ENCODE data around the gene GNG14.
"Not testable (repeated sequence)": the region's sequence is repeated elsewhere in the genome, so short reads cannot be mapped to it uniquely, and the experiment has no call there.

The GNG14 gene

DNA sequence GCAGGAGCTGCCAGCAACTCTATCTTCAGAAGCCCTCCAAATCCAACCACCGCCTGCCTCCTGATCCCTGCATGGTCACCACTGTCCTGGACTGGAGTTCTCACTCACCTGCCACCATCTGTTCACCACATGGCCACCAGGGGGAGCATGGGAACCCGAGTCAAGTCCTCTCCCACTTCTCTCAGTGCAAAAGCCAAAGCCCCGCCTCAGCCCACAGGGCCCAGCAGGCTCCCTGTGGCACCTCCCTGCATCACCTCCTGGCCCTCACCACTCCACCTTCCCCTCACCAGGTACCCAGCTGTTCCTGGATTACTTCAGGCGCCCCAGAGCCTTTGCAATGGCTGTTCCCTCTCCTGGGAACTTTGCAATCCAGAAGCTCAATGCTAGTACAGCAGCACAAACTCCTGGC lies 11.4 kb upstream of the GNG14 start:
- no peaks in the 10 kb centered on the region for H3K4me1 ChIP-seq
- no peaks in the 10 kb centered on the region for H3K9me3 ChIP-seq
- no peak overlapping the region for H3K4me3 ChIP-seq (ENCODE audit: low read depth, low read length)
- TF ChIP-seq, protein P1, sequence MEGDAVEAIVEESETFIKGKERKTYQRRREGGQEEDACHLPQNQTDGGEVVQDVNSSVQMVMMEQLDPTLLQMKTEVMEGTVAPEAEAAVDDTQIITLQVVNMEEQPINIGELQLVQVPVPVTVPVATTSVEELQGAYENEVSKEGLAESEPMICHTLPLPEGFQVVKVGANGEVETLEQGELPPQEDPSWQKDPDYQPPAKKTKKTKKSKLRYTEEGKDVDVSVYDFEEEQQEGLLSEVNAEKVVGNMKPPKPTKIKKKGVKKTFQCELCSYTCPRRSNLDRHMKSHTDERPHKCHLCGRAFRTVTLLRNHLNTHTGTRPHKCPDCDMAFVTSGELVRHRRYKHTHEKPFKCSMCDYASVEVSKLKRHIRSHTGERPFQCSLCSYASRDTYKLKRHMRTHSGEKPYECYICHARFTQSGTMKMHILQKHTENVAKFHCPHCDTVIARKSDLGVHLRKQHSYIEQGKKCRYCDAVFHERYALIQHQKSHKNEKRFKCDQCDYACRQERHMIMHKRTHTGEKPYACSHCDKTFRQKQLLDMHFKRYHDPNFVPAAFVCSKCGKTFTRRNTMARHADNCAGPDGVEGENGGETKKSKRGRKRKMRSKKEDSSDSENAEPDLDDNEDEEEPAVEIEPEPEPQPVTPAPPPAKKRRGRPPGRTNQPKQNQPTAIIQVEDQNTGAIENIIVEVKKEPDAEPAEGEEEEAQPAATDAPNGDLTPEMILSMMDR (IDR thresholded peaks at IDR 0.05; ENCODE audit: low read depth, low read length), result peak; percentile 94
- peak; percentile 92 for DNase-seq
- H3K27me3 ChIP-seq, result no peaks in the 10 kb centered on the region
- peaks cover 69% of the 10 kb centered on the region for H3K36me3 ChIP-seq

DNA sequence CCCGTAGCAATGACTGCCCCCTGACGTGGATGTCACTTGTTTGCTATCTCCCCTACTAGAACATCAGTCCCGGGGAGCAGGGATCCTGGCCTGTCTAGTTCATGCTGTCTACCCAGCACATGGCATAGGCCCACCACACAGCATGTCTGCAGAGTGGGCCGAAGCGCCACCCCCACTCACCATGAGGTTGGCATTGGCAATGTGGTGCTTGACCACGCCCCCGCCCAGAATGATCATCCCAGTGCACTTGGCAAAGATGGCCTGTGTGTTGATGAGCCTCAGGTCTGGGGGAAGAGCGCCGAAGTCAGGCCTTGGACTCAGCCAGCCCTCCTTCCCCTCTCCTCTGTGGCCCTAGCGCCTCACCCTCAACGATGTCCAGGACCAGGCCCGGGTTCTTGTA lies 10.9 kb upstream of the GNG14 start:
- Histone ChIP-seq H3K4me3 (ENCODE audit: low read depth, low read length) (no peak overlapping the region), H3K36me3 (peaks cover 65% of the 10 kb centered on the region), H3K9me3 (no peaks in the 10 kb centered on the region), H3K4me1 (no peaks in the 10 kb centered on the region), H3K27me3 (no peaks in the 10 kb centered on the region)
- TF ChIP-seq, protein P1 (IDR thresholded peaks at IDR 0.05; ENCODE audit: low read depth, low read length), result no peak
- no peak for DNase-seq

DNA sequence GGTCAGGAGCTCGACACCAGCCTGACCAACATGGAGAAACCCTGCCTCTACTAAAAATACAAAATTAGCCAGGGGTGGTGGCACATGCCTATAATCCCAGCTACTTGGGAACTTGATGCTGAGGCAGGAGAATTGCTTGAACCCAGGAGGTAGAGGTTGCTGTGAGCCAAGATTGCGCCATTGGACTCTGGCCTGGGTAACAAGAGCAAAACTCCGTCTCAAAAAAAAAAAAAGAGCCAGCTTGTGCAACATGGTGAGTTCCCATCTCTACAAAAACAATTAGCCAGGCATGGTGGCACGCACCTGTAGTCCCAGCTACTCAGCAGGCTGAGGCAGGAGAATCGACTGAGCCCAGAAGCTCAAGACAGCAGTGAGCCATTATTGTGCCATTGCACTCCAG lies 9.8 kb upstream of the GNG14 start:
- not testable (repeated sequence) for H3K9me3 ChIP-seq; H3K4me3 ChIP-seq (ENCODE audit: low read depth, low read length); H3K27me3 ChIP-seq; DNase-seq; H3K4me1 ChIP-seq
- H3K36me3 ChIP-seq, result peaks cover 57% of the 10 kb centered on the region

DNA sequence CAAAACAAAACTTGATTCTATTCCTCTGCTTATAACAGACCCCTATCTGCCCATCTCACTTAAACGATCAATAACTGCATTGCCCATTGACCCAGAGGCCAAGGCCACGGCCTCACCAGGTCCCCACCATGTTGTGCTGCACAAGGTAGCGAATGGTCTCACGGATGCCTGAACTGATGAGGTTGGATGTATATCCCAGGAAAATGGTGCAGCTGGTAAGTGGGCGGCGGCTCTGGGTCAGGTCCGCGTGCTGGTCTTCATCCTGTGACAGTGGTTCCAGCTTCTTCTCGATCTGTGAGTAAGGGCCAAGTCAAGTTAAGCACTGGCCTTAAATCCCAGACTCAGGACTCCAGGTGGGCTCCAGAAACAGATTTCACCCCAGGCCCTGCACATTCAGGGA lies 7.8 kb upstream of the GNG14 start:
- Histone ChIP-seq H3K36me3 (peaks cover 42% of the 10 kb centered on the region), H3K27me3 (no peaks in the 10 kb centered on the region), H3K4me1 (no peaks in the 10 kb centered on the region), H3K4me3 (ENCODE audit: low read depth, low read length) (no peak overlapping the region), H3K9me3 (no peaks in the 10 kb centered on the region)
- DNase-seq, result no peak
- TF ChIP-seq, protein P1 (IDR thresholded peaks at IDR 0.05; ENCODE audit: low read depth, low read length), result no peak

DNA sequence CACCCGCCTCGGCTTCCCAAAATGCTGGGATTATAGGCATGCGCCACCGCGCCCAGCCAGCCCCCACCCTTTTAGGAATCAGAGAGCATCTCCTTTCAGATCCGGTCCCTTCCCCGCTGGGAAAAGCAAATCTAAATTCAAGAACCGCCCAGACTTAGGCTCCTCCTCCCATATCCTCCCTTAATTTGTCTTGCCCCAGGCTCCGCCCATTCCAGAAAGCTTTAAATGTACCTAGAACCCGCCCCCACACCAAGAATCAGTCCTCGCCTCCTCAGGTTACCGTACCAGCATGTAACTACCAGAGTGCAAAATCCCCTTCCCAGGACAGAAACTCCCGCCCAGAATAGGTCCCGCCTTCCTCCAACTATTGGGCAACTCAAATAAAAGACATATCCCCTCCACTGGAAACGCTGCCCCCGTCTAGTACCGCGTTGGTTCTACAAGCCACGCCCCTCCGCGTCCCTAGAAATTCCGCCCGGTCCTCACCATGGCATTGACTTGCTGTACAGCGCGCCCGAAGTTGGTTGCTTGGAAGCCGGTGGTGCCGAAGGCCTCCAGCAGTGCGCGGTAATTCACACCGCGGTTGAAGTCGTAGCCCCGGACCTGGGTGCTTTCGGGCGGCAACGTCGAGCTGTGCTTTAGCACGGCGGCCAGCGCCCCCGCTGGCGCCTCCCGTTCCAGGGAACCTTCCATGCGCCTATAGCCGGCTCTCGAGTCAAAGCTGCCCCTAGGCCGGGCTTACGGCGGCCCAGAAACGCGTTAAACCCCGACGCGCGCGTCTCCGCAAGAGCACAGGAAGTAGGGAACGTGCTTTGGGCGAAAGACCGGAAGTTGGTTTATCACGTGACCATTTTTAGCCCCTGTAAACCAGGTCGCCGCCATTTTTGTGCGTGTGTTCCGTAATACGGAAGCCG lies 6.5 kb upstream of the GNG14 start, which contains the start of gene DHPS:
TSS of gene DHPS (minus strand) at position 807 of the 914 bp plus-strand sequence. CDS start at position 693, 114 bp downstream.
- Histone ChIP-seq H3K27me3 (no peaks in the 10 kb centered on the region), H3K9me3 (no peaks in the 10 kb centered on the region), H3K4me1 (no peaks in the 10 kb centered on the region), H3K36me3 (peaks cover 29% of the 10 kb centered on the region), H3K4me3 (ENCODE audit: low read depth, low read length) (peak within 1 kb of the TSS; percentile 80)
- peak; percentile 92 for DNase-seq
- TF ChIP-seq, protein P1 (IDR thresholded peaks at IDR 0.05; ENCODE audit: low read depth, low read length), result no peak

DNA sequence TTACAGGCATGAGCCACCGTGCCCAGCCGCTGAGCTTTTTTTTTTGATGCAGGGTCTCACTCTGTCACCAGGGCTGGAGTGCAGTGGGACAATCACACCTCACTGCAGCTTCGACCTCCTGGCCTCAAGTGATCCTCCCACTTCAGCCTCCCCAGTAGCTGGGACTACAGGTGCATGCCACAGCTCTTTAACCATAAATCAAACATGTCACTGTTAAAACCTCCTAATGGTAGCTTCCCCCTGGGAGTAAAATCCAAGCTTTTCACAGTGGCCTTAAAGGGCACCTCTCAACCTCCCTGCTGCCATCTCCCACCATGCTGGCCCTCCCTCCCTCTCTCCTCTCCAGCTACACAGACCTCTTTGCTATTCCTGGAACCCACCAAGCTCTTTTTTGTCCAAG lies 2.0 kb upstream of the GNG14 start:
- DNase-seq, result no peak
- H3K4me1 ChIP-seq, result no peaks in the 10 kb centered on the region
- TF ChIP-seq, protein P1 (IDR thresholded peaks at IDR 0.05; ENCODE audit: low read depth, low read length), result no peak
- no peak overlapping the region for H3K4me3 ChIP-seq (ENCODE audit: low read depth, low read length)
- no peaks in the 10 kb centered on the region for H3K9me3 ChIP-seq
- H3K27me3 ChIP-seq, result no peaks in the 10 kb centered on the region
- no peaks in the 10 kb centered on the region for H3K36me3 ChIP-seq
